Sigmoid colon (tissue), 7 donors: ENCODE measurements around the gene TTBK2. TPM values are rescaled to one million over a fixed set of nuclear protein-coding genes. Genes with fewer than 3 reads are reported as not detected.
"Not testable (repeated sequence)": the region's sequence is repeated elsewhere in the genome, so short reads cannot be mapped to it uniquely, and the experiment has no call there.

ENCODE experiments used
- DNase-seq: peaks from one replicate; pipeline ENCODE4 v3.0.0-alpha.2; 2019
- H3K27ac ChIP-seq, 4 donors: fragments of 200-600 bp; sonication (generic); one replicate each; pipeline ENCODE4 v1.5.1; 2016 to 2019; ENCODE audit warnings: mild to moderate bottlenecking in 1 of 4
- H3K27me3 ChIP-seq, 3 donors: fragments of 200-600 bp; sonication (generic); one replicate each; pipeline ENCODE4 v1.5.1; 2019; ENCODE audit warnings: mild to moderate bottlenecking in 1 of 3
- H3K36me3 ChIP-seq, 4 donors: fragments of 200-600 bp; sonication (generic); one replicate each; pipeline ENCODE4 v1.5.1; 2016 to 2019
- H3K4me1 ChIP-seq, 4 donors: fragments of 200-600 bp; sonication (generic); one replicate each; pipeline ENCODE4 v1.5.1; 2017 to 2019
- H3K4me3 ChIP-seq, 4 donors: fragments of 200-600 bp; sonication (generic); one replicate each; pipeline ENCODE4 v1.5.1; 2017 to 2019; ENCODE audit warnings: mild to moderate bottlenecking in 2 of 4, moderate library complexity in 1 of 4
- H3K9me3 ChIP-seq, 4 donors: fragments of 200-600 bp in 3 of 4; sonication (generic) in 3 of 4; one replicate each; pipeline versions ENCODE4 v1.5.1 to v1.6.1; 2013 to 2019
- CTCF ChIP-seq, 4 experiments: fragments of 450-650 bp in 3 of 4; fragments of 200-600 bp in 1 of 4; IDR thresholded peaks; one replicate each; pipeline ENCODE4 v1.5.1; 2016 to 2019; ENCODE audit warnings: antibody characterized with exemption in 4 of 4, mild to moderate bottlenecking in 3 of 4, moderate library complexity in 2 of 4
- EP300 ChIP-seq, 4 donors: sonication (generic); formaldehyde crosslinking; IDR thresholded peaks; one replicate each; pipeline ENCODE4 v1.6.1; 2017; ENCODE audit warnings: antibody characterized with exemption in 4 of 4
- POLR2A ChIP-seq, 2 donors: fragments of 450-650 bp; IDR thresholded peaks; one replicate each; pipeline ENCODE4 v1.6.1; 2016; ENCODE audit warnings: antibody characterized with exemption in 2 of 2, mild to moderate bottlenecking in 2 of 2, moderate library complexity in 2 of 2
- POLR2AphosphoS5 ChIP-seq, 4 donors: sonication (generic); formaldehyde crosslinking; IDR thresholded peaks; one replicate each; pipeline ENCODE4 v1.6.1; 2017; ENCODE audit warnings: antibody characterized with exemption in 4 of 4
- WGBS, 2 donors: extraction: QIAGEN DNeasy Blood & Tissue Kit; methylation state at CpG; one replicate each; pipeline ENCODE4 v1.1.7; 2013; 5-methylcytosine and 5-hydroxymethylcytosine counted together
- intact Hi-C: fragments of 100-400 bp; cut with DNase I; formaldehyde crosslinking; loops from one replicate; pipeline ENCODE4 v1.15.1; 2023
- polyA plus RNA-seq, 3 donors: library from polyadenylated mRNA; stranded (reverse); fragments of 200-250 nt; gene quantifications; one replicate each; pipeline ENCODE4 v1.2.3, GENCODE V29; 2013
- total RNA-seq, 4 donors: library from RNA; depleted of rRNA; stranded (reverse); fragments of >200 nt; gene quantifications; one replicate each; pipeline ENCODE4 v1.1.0, GENCODE V29; 2016
- donor health status: healthy with polysubstance abuse.
- donor health status: Bipolar disorder and iron deficiency.
- donor health status: healthy.

Gene TTBK2
- total and polyA plus RNA-seq, 7 donors: 1.2 to 24.8 (median 16.8) TPM

DNA sequence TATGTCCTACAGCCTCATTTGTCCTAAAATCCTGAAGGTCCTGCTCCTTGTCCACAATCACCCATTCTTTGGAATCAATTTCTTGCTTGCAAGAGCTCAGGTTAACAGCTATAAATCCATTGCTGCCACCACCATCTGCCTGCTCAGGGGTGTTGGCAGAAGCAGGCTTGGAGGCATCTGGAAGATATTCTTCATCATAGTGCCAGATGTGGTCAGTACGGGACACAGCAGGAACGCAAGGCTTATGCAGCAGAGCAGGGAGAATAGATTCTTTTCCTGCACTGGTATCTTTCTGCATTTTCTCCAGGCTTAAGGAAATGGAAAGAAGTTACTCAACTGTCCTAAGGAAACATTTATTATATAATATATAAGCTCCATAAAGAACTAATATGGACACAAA, 145.2 kb downstream of the TTBK2 start:
- intact Hi-C loops: no loop called here

GRCh38 chr15:42772901-42773300, 147.7 kb downstream of the TTBK2 start:
- TF ChIP-seq EP300 (IDR thresholded peaks at IDR 0.05): no peak
- TF ChIP-seq POLR2AphosphoS5 (IDR thresholded peaks at IDR 0.05): no peak
- no peak for TF ChIP-seq POLR2A (IDR thresholded peaks at IDR 0.05)
- TF ChIP-seq CTCF (IDR thresholded peaks at IDR 0.05): no peak
- Histone ChIP-seq H3K27ac (no peak overlapping the region), H3K4me3 (no peak overlapping the region), H3K27me3 (no peaks in the 10 kb centered on the region), H3K36me3 (peaks cover 0 to 39% (median 3%) of the 10 kb centered on the region in 4 donors), H3K9me3 (no peaks in the 10 kb centered on the region), H3K4me1 (peaks cover 0 to 22% (median 14%) of the 10 kb centered on the region in 4 donors)
- WGBS, 2 donors: 86 to 92% methylated on average over 2 of the region's 2 CpGs
- intact Hi-C loops: no loop called here
- no peak for DNase-seq

More for the DNA sequence above, 145.2 kb downstream of the TTBK2 start:
- Histone ChIP-seq H3K4me3 (no peak overlapping the region), H3K27ac (no peak overlapping the region), H3K36me3 (peaks cover 0 to 39% (median 3%) of the 10 kb centered on the region in 4 donors), H3K27me3 (no peaks in the 10 kb centered on the region), H3K9me3 (no peaks in the 10 kb centered on the region), H3K4me1 (peaks cover 0 to 20% (median 13%) of the 10 kb centered on the region in 4 donors)
- no peak for DNase-seq
- TF ChIP-seq POLR2AphosphoS5 (IDR thresholded peaks at IDR 0.05): no peak
- TF ChIP-seq CTCF (IDR thresholded peaks at IDR 0.05): no peak
- 91 to 95% methylated on average over 2 of the region's 2 CpGs for WGBS, 2 donors

DNA sequence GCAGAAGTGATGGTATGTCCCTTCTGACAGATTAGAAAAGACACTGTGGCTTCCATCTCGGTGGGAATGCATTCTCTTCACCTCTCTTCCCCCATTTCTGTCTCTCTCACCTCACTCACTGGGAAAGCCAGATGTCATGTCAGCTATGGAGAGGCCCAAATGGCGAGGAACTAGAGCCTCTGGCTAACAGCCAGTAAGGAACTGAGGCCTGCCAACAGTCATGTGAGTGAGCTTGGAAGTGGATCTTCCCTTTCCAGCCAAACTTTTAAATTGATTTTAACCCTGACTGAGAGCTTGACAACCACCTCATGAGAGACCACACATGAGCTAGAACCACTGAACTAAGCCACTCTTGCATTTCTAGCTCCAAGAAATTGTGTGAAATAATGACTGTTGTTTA, 148.4 kb downstream of the TTBK2 start:
- 72 to 79% methylated on average over 2 of the region's 2 CpGs for WGBS, 2 donors
- H3K9me3 ChIP-seq: no peaks in the 10 kb centered on the region
- DNase-seq: peak; percentile 67
- peaks cover 0 to 38% (median 3%) of the 10 kb centered on the region in 4 donors for H3K36me3 ChIP-seq
- intact Hi-C loops: no loop called here
- no peaks in the 10 kb centered on the region for H3K27me3 ChIP-seq
- peaks cover 0 to 22% (median 14%) of the 10 kb centered on the region in 4 donors for H3K4me1 ChIP-seq
- H3K4me3 ChIP-seq: no peak overlapping the region
- TF ChIP-seq CTCF (IDR thresholded peaks at IDR 0.05) (no peak), POLR2A (IDR thresholded peaks at IDR 0.05) (no peak), EP300 (IDR thresholded peaks at IDR 0.05) (no peak), POLR2AphosphoS5 (IDR thresholded peaks at IDR 0.05) (no peak)
- no peak overlapping the region for H3K27ac ChIP-seq

DNA sequence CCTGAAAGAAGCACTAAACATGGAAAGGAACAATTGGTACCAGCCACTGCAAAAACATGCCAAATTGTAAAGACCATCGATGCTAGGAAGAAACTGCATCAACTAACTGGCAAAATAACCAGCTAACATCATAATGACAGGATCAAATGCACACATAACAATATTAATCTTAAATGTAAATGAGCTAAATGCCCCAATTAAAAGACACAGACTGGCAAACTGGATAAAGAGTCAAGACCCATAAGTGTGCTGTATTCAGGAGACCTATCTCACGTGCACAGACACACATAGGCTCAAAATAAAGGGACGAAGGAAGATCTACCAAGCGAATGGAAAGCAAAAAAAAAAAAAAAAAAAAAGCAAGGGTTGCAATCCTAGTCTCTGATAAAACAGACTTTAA, 154.5 kb downstream of the TTBK2 start:
- DNase-seq, H3K36me3 ChIP-seq, H3K9me3 ChIP-seq, H3K27ac ChIP-seq, H3K4me3 ChIP-seq, H3K27me3 ChIP-seq, H3K4me1 ChIP-seq, intact Hi-C loops: not testable (repeated sequence)
- 96 to 98% methylated on average over 4 of the region's 4 CpGs for WGBS, 2 donors

GRCh38 chr15:42764154-42764731, 156.3 kb downstream of the TTBK2 start:
- H3K27me3 ChIP-seq, intact Hi-C loops: not testable (repeated sequence)
- WGBS, 2 donors: 88 to 96% methylated on average over 16 of the region's 16 CpGs

GRCh38 chr15:42761813-42762212, 158.8 kb downstream of the TTBK2 start:
- 86 to 92% methylated on average over 2 of the region's 2 CpGs for WGBS, 2 donors
- H3K4me1 ChIP-seq, DNase-seq, H3K36me3 ChIP-seq, H3K4me3 ChIP-seq, H3K27me3 ChIP-seq, intact Hi-C loops, H3K27ac ChIP-seq, H3K9me3 ChIP-seq: not testable (repeated sequence)

More at GRCh38 chr15:42764154-42764731, 156.3 kb downstream of the TTBK2 start:
- not testable (repeated sequence) for DNase-seq, H3K4me3 ChIP-seq, H3K9me3 ChIP-seq, H3K4me1 ChIP-seq, H3K27ac ChIP-seq, H3K36me3 ChIP-seq
